OCI-LY3 (cell line): ENCODE data around the gene DHCR24.

ENCODE experiments used
- CTCF ChIP-seq: fragments of 200-600, 300-600 bp; sonication (generic); IDR thresholded peaks from 2 replicates; pipeline ENCODE4 v1.5.1; 2014; ENCODE audit warnings: antibody characterized with exemption, low read length, low read depth
- EZH2phosphoT487 ChIP-seq: fragments of 200-600 bp; shearing (Covaris generic); IDR thresholded peaks from 2 replicates; pipeline ENCODE4 v1.6.1; 2018; ENCODE audit warnings: antibody characterized with exemption, mixed run types, low read depth

GRCh38 chr1:54819733-54820132 is 67.3 kb downstream of the DHCR24 start:
- TF ChIP-seq CTCF (no peak), EZH2phosphoT487 (no peak)
